ENCODE results near the gene TNXB.
"Not testable (repeated sequence)": the region's sequence is repeated elsewhere in the genome, so short reads cannot be mapped to it uniquely, and the experiment has no call there.

The TNXB gene

DNA sequence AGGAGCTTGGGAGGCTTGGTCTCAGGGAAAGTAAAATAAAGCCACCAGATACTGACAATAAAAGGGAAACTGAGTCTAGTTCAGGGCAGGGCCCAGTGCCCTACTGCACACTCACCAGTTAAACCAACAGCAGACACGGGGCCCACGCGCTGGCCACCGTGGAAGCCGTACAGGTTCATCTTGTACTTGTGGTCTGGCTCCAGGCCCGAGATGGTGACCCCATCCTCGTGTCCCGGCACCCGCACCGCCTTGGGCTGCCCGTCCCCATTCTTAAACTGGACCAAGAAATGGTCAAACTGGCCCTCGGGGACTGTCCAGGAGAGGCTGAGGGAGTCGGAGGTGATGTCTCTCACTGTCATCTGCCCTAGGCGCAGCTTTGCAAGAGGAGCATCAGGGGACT lies 44.4 kb downstream of the TNXB start:
- DNase-seq: no peak

DNA sequence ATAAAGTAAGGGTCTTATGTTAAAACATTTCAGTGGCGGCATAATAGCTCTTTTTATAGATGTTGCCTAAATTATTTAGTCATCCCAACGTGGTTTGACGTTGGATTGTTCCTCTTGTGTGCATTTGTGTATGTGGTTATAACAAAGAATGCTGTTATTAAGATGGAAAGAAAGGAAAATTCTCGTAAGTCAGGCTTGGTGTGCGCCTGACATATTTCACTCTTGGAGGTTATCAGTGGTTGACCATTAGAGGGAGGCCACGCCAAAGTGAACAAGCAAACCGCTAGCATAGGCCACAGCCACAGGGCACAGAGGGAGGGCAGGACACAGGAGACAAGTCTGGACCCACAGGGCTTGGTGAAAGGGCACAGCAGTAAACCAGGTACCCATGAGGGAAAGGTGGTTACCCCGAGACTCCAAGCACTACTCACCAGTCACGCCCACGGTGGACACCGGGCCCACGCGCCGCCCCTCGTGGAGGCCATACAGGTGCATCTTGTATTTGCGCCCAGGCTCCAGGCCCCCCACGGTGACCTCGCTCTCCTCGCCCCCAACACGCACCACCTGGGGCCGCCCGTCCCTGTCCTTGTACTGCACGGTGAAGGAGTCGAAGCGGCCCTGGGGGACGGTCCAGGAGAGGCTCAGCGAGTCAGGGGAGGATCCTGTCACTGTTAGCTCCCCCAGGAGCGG lies 48.0 kb downstream of the TNXB start:
- DNase-seq: no peak

DNA sequence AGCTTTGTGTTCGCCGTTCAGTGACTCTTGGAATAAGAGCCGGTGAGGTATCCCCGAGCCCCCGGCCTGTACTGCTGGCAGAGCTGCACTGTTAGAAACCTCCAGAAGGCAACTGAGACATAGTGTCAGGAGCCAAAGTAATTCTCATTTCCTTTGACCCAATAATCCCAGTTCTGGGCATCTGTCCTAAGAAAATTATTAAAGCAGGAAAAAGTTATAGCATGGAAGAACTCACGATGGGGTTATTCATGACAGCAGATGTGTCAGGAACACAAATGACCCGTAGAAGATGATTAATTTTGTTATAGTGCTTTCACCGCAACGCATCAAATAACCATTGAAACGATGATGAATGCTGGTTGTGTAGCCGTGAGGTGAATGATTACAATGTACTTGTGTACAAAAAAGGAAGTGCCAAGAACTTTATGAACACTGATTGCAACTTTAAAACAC lies 50.6 kb downstream of the TNXB start:
- peak in 6 of 51 donors; percentile 3 to 7 (median 4) for DNase-seq

DNA sequence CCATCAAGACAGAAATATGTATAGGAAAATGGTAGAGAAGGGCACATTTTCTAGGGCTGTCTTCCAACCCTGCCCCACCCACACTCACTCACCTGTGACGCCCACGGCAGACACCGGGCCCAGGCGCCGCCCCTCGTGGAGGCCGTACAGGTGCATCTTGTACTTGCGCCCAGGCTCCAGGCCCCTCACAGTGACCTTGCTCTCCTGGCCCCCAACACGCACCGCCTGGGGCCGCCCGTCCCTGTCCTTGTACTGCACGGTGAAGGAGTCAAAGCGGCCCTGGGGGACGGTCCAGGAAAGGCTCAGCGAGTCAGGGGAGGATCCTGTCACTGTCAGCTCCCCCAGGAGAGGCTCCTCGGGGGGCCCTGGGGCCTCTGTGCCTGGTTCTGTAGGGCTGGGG lies 51.2 kb downstream of the TNXB start:
- DNase-seq: no peak

DNA sequence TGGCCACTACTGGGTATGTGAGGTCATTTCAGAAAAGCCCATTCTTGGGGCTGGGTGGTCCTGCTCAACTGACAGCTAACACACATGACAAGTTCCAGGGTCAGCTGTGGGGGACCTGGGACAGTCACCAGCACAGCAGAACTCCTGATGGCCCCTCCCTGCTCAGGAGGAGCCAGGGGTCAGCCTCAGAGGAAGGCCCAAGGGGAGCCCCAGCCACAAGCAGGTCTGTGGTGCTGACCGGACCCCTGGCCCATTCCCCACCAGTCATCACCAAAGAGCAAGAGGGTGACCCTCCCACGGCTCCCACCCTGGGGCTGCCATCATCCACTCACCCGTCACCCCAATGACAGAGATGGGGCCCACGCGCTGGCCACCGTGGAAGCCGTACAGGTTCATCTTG lies 52.9 kb downstream of the TNXB start:
- no peak for DNase-seq

DNA sequence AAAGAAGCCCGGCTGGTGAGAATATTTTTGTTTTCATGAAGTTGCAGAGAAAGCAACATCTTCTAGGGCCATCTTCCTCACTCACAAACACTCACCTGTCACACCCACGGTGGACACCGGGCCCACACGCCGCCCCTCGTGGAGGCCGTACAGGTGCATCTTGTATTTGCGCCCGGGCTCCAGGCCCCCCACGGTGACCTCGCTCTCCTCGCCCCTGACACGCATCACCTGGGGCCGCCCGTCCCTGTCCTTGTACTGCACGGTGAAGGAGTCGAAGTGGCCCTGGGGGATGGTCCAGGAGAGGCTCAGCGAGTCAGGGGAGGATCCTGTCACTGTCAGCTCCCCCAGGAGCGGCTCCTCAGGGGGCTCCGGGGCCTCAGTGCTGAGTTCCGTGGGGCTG lies 53.4 kb downstream of the TNXB start:
- DNase-seq: not testable (repeated sequence)

DNA sequence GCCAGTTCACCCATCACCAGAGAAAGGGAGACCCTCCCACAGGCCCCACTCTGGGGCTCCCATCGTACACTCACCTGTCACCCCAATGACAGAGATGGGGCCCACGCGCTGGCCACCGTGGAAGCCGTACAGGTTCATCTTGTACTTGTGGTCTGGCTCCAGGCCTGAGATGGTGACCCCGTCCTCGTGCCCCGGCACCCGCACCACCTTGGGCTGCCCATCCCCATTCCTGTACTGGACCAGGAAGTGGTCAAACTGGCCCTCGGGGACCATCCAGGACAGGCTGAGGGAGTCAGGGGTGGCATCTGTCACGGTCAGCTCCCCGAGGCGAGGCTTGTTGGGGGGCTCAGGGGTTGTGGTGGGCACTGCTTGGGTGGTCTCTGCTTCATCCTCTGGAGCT lies 55.8 kb downstream of the TNXB start:
- DNase-seq: not testable (repeated sequence)

DNA sequence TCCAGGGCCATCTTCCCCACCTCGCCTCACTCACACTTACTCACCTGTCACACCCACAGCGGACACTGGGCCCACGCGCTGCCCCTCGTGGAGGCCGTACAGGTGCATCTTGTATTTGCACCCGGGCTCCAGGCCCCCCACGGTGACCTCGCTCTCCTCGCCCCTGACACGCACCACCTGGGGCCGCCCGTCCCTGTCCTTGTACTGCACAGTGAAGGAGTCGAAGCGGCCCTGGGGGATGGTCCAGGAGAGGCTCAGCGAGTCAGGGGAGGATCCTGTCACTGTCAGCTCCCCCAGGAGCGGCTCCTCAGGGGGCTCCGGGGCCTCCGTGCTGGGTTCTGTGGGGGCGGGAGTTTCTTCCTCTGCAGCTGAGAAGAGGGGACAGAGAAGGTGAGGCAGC lies 56.5 kb downstream of the TNXB start:
- not testable (repeated sequence) for DNase-seq

DNA sequence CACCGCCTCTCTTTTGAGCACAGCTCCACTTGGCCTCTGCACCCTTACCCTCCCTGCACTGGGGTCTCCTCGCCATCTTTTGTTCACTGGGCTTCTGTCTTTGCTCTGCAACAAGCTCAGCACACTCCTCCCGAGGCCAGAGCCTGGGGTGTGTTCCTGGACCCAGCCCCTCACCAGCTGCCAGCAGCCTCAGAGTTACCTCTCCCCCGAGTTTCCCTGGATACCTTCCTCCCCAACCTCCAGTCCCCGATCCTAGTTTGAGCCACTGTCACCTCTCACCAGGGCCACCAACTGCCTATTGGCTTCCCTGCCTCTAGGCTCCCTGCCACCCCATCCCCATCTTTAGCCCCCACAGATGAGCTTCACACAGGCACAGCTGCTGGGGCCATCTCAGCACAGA lies 58.6 kb downstream of the TNXB start:
- DNase-seq: no peak

DNA sequence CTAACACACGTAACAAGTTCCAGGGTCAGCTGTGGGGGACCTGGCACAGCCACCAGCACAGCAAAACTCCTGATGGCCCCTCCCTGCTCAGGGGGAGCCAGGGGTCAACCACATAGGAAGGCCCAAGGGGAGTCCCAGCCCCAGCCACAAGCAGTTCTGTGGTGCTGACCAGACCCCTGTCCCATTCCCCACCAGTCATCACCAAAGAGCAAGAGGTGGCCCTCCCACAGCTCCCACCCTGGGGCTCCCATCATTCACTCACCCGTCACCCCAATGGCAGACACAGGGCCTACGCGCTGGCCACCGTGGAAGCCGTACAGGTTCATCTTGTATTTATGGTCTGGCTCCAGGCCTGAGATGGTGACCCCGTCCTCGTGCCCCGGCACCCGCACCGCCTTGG lies 59.4 kb downstream of the TNXB start:
- not testable (repeated sequence) for DNase-seq

DNA sequence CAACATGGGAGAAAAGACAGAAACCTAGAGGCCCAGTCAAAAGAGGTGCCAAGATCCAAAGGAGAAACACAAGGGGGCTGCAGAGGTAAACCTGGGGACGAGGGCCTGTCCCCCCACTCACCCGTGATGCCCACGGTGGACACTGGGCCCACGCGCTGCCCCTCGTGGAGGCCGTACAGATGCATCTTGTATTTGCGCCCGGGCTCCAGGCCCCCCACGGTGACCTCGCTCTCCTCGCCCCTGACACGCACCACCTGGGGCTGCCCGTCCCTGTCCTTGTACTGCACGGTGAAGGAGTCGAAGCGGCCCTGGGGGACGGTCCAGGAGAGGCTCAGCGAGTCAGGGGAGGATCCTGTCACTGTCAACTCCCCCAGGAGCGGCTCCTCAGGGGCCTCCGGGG lies 60.0 kb downstream of the TNXB start:
- DNase-seq: not testable (repeated sequence)

DNA sequence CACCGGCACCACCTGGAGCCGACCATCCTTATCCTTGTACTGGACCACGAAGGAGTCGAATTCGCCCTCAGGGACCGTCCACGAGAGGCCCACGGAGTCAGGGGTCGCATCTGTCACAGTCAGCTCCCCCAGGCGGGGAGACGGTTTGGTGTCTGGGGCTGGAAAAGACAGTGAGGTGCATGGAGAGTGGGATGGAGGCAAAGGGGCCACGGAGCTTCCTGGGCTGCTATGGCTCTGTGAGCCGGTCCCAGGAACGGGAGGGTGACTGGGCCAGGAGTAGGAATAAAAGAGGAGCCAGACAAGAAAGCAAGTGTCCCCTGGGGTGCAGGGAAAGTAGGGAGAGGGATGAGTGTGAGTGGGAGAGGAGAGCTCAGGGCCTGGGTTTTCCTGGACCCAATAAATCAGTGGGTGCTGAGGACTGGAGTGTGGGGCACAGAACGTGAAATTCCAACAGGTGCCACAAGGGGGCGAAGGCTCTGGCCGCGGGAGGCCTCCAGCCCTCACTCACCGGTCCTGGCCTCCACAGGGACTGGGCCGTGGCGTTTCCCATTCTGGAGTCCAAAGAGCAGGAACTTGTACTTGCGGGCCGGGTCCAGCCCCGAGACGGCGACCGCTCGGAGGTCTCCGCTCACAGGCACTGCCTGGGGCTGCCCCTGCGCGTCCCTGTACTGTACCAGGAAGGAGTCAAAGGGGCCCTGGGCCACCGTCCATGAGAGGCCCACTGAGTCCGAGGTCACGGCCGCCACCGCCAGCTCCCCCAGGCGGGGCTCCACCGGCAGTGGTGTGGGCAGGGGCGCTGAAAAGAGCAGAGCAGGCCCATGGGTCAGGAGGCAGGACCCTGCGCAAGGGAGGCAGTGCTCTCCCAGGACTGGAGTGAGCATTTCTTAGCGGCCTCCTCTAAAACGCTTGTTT lies 61.0 kb downstream of the TNXB start:
- peak in 42 of 51 donors; percentile 4 to 73 (median 33) for DNase-seq

DNA sequence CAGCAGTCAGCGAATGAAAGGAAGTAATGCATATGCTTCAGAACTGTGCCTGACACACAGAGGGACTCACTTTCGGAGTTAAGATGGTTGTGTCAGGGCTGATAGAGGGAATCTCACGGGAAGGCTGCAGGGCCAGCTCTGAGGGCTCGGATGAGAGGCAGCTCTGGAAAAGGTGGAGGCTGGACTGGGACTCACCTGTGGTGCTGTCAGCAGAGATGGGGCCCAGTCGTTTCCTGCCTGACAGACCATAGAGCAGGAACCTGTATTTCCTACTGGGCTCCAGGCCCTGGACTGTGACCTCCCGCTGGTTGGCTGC lies 61.6 kb downstream of the TNXB start:
- DNase-seq: no peak

DNA sequence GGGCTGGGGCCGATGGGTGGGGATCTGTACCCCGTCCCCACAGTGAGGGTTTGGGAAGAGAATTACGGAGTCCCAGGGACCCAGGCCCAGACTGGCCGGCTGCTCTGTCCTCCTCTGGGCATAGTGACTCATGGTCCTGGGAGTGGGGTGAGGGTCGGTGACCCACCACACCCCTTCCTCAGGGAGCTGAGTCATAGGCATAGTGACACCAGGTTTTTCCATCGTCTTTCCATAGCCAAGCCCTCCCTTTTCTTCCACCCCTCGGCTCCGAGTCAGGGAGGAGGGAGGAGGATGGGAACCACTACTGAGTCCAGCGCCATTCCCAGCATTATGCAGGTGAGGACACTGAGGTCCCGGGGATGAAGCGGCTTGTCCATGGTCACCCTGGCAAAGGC lies 62.1 kb downstream of the TNXB start:
- peak in 13 of 51 donors; percentile 13 to 67 (median 42) for DNase-seq

DNA sequence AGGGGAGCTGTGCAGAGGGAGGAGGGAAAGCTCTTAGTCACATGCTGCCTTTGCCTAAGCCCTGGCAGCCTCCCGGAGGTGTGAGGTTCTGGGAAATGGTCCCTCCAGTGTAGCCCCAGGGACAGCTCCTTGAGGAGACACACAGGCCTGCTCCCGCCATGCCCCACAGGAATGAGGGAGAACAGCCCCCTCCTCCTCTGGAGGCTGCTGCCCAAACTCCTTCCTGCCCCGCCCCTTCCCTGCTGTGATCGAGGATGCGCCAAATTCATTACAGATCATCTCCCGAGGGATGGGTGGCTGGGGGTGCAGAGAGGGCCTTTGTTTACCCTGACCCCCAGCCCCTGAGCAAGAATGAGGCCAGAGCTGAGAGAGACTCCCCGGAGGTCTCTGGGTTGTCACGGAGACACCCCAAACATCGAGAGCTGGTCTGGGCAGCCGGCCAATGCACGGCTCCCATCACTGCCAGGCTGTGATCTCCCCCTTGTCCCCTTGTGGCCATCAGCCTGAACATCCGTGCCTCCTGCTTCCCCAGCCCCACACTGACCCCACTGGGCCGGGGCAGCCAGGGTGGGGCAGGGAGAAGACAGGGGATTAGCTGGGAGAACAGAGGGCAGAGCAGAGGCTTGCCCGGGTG lies 62.6 kb downstream of the TNXB start:
- peak in 22 of 51 donors; percentile 1 to 67 (median 26) for DNase-seq

DNA sequence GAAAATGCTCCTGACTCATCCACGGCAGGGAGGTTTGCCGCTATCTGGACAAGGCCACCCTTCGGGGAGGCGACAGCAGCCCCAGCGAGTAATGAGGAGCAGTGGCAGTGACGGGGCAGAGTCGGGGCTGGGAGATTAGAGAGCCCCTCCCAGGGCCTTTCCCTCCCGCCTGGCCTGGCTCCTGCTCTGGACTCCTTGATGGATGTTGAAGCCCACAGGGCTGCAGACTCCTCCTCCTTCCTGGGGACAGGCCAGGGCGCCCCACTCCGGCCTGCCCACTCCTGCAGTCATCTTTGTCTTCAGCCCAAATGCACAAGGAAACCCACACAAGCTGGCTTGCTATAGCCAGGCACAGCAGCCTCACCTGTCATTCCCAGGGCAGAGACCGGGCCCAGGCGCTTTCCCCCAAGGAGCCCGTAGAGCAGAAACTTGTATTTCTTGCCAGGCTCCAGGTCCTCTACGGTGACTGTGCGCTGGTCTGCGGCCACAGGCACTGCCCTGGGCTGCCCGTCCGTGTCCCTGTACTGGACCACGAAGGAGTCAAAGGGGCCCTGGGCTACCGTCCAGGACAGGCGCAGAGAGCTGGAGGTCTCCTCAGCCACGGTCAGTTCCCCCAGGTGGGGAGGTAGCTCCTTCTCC lies 63.2 kb downstream of the TNXB start:
- peak in 2 of 51 donors; percentile 7 to 19 for DNase-seq

DNA sequence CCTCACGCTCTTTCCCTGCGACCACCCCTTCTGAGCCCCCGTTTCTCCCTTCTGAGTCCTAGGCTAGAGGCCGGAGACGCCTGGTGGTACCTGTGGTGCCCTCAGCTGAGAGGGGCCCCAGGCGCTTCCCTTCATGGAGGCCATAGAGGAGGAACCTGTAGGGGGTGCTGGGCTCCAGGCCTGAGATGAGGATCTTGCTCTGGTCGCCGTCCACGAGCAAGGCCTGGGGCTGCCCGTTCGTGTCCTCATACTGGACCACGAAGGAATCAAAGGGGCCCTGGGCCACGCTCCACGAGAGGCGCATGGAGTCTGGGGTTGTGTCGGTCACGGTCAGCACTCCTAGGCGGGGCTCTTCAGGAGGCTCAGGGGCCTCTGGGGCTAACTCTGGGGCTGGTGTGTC lies 64.2 kb downstream of the TNXB start:
- DNase-seq: not testable (repeated sequence)

DNA sequence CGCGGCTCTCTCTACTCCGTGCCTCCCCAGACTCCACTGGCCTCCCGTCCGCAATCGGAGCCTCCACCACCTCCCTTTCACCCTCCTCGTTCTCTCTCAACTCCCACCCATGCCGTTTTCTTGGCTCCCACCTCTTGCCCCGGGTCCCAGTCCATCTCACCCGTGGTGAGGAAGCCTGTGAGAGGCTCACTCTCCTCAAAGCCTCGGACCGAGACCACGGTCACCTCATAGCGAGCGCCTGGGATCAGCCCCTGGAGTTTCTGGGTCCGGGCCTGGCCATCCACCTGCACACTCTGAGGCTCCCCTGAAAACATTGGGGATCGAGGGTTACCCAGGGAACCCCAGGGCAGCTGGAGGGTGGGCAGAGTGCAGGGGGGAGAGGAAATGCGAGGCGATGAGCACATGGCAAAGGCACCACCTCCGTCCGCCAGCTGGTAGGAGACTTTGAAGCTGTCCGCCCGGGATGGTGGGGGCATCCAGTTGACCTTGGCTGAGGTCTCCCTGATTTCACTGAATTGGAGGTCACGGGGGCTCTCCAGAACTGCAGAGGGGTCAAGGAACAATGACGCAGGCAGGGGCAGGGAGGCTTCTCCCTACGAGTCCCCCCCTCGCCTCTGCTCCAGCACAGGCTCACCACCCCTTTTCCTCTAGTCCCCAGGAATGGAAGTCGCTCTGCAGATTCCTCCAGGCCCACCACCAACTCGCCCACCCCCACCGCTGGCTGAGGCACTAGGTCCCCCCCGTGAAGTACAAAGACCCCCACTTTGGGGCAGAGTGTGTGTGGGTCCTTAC lies 65.4 kb downstream of the TNXB start:
- not testable (repeated sequence) for DNase-seq

DNA sequence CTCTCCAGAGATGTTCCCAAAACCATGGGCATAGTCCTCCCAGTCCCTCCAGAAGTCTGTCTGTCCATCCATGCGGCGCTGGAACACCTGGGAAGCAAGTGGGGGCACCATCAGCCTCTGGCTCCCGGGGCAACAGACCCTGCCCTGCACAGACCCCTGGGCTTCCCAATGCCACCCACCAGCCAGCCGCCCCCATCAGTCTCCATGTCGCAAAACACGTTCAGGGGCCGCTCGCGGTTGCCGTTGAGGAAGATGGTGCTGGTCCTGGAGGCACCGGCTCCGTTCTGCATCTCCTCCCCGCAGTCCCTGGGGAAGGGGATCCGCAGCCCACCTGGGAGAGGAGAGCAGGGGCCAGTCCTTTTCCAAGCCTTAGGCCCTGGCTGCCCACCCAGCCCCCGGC lies 66.9 kb downstream of the TNXB start:
- DNase-seq: not testable (repeated sequence)

DNA sequence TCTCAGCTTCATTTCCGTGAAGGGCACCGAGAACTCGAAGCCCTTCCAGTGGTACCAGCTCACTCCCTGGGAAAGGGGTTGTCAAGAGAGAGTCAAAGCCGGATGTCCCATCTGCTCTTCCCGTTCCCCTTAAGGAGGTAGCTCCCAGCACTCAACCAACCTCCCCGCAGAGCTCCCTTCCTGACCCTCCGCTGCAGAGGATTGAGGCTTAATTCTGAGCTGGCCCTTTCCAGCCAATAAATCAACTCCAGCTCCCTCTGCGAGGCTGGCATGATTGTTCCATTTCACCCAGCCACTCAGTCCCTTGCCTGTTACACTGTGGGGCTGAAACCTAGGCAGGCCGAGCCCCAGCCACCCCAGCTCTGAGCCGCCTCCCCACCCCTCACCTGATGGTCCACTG lies 67.8 kb downstream of the TNXB start:
- DNase-seq: not testable (repeated sequence)

DNA sequence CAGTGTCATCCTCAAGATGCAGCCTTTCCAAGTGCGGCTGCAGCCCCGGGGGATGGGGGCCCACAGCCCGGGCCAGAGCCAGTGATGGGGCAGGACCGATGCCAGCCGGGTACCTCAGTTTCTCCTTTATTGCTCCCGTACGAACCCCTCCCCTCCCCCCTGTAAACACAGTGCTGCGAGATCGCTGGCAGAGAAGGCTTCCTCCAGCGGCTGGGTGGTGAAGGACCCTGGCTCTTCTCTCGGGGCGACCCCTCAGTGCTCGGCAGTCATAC lies 68.2 kb downstream of the TNXB start:
- not testable (repeated sequence) for DNase-seq

All from hypothalamus (tissue), 51 donors.